HG03064 (cell line): ENCODE data around the gene ZNF200.
"Not testable (repeated sequence)": the region's sequence is repeated elsewhere in the genome, so short reads cannot be mapped to it uniquely, and the experiment has no call there.

Source experiments
- ATAC-seq: cut with Tn5 transposase; IDR thresholded peaks from one replicate; pipeline ENCODE4 v1.9.1; 2021; ENCODE audit warnings: low read depth; ENCODE audit not compliant: unreplicated experiment

ZNF200 gene, protein sequence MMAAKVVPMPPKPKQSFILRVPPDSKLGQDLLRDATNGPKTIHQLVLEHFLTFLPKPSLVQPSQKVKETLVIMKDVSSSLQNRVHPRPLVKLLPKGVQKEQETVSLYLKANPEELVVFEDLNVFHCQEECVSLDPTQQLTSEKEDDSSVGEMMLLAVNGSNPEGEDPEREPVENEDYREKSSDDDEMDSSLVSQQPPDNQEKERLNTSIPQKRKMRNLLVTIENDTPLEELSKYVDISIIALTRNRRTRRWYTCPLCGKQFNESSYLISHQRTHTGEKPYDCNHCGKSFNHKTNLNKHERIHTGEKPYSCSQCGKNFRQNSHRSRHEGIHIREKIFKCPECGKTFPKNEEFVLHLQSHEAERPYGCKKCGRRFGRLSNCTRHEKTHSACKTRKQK

DNA sequence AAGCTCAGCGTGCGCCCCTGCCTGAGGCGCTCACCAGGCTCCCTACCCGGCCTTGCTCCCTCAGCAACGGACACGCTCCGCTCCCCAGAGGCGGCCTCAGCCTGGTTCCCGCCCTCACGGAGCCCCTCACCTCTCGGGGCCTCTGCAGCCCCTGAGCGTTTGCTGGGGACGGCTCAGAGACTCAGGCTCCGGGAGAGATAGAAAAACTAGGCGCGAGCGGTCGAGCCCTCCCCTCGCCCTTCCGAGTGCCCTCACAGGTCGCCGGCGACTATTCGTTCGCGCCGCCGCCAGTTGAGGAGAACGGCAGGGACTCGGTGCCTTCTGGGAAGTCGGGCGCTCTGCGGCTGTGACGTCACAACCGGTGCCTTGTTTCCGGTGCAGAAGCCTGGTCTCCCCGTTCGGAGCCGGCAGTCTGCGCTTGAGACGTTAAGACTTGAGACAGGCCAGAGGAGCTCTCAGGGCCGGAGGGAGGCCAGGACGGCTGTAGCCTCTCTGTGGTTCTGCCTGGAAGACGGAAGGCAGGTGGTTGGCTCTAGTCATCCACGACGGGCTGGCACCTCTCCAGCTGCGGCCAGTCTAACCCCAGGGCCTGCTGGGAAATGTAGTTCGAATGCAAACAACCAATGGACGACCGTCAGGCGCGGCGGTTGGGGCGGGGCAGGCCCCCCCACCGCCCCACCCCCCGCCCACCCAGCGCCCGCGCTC, at the start of gene ZNF200:
ZNF200 (minus strand) TSS at position 302 of the 705 bp plus-strand sequence. CDS start 1,403 bp downstream, outside the sequence.
- peak; percentile 88 for ATAC-seq

DNA sequence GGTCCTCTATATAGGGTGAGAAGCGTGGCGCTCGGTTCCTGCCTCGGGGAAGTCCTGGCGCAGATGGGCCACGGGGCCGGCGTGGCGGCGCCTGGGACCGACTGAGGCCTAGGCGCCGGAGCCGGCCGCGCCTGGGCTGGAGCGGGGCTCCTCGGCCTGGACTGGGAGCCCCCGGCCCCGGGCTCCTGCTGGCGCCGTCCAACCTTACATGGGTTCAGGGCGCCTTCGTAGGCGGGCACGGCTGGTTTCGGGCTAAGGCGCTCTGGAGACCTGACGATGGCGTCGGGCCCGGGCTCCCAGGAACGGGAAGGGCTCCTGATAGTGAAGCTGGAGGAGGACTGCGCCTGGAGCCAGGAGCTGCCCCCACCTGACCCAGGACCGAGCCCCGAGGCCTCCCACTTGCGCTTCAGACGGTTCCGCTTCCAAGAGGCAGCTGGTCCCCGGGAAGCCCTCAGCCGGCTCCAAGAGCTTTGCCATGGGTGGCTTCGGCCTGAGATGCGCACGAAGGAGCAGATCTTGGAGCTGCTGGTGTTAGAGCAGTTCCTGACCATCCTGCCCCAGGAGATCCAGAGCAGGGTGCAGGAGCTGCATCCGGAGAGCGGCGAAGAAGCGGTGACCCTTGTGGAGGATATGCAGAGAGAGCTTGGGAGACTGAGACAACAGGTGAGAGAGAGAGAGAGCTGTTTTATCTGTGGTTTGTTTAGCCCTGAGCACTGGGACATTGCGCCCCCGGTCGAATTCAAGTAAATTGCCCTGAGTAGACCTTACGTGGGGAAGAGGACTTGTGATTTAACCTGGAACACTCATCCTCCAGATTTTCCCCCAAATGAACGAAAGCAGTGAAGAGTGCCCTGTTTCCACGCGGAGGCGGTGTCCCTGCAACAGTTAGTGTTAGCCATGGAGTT, 48.8 kb upstream of the ZNF200 start:
- peak; percentile 20 for ATAC-seq

DNA sequence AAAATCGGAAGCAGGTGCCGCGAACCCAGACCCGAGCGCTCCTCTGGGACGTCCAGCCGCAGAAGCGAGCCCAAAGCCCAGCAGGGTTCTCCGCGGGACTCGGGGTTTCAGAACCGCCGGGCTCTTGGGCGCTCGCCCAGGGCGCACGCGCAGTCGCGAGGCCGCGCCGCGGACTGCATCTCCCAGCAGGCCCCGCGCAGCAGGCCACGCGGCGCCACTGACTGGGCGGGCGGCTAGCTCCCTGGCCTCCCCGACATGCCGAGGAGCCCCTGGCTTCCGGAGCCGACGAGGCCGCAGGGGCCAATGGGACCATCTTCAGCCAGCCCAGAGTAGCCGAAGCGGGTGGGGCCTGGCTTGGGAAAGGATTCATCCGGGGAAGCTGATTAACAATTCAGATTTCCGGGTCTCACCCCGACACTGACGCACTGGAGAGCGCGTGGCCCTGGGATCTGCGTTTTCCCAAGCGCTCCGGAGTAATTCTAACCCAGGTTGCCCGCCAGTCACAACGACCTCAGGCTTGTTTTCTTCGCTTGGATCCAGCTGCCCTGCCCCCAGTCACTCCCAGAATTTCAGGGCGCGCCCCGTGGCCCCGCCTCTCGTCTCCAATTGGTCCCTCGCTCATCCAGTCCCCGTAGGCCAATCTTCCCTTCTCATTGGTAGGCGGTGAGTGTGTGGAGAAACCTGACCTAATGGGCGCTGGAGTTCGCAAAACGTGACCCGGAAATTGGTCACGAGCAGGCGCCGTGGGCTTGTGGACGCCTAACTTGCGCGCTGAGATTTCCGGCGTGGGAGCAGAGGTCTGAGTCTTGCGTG, 48.0 kb upstream of the ZNF200 start, which contains the start of gene ZNF263:
ZNF263 (plus strand) TSS at position 762 of the 813 bp plus-strand sequence. CDS start 328 bp downstream, outside the sequence.
- ATAC-seq, result peak; percentile 67

DNA sequence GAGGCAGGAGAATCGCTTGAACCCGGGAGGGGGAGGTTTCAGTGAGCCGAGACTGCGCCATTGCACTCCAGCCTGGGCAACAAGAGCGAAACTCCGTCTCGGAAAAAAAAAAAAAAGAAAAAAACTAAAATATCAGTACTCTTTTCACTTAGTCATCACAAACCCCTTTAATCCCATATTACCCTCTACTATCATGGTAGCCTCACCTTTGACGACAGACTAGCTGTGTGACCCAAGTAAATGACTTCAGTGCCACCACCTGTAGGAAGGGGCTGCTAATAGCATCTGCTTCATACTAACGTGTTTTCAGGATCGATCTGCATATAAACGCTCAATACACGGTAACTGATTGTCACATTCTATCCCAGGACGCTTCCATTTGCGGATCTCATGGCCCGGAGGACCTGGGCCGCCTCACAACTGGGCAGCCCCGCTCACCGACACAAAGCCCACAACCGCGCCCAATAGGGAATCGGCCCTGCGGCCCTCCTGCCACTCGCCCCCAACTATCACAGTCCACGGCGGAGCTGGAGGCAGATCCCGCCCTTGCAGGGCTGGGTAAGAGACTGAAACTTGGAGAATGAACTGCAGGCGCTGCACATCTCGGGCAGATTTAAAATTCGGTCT, 47.3 kb upstream of the ZNF200 start:
- ATAC-seq, result peak; percentile 12

DNA sequence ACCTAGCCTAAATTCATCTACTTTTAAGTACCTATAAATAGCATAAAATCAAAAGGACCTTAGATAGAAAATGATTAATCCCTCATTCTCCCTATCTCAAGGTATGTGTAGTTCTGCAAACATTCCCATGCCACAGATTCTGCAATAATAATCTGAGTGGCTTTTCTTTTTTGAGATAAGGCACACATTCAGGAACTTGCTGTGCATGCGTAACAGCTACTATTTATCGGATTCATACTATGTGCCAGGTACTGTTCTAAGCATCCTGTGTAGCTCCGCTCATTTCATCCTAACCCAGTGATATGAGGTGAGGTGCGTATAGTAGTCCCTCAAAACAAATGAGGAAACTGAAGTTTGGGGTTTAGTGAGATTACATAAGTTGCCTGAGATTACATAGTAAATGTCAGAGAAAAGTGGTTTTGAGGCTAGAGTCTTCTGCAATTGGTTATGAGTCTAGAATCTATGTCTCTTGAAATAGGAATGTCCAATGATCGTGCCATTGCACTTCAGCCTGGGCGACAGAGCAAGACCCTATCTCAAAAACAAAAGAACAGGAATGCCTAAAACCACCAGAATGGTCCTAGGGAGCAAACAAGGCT, 46.4 kb upstream of the ZNF200 start:
- ATAC-seq, result no peak

DNA sequence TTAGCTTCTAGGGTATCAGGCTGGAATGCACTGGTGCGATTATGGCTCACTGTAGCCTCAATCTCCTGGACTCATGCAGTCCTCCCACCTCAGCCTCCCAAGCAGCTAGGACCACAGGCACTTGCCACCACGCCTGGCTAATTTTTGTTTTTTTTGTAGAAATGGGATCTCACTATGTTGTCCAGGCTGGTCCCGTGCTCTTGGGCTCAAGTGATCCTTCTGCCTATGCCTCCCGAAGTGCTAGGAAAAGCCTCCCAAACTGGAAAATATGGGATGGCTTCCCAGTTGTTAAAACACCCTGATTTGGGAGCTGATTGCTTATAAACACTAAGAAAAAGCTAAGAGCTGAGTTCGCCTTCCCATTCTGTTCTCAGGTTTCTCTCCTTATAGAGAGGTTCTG, 41.7 kb upstream of the ZNF200 start:
- no peak for ATAC-seq

DNA sequence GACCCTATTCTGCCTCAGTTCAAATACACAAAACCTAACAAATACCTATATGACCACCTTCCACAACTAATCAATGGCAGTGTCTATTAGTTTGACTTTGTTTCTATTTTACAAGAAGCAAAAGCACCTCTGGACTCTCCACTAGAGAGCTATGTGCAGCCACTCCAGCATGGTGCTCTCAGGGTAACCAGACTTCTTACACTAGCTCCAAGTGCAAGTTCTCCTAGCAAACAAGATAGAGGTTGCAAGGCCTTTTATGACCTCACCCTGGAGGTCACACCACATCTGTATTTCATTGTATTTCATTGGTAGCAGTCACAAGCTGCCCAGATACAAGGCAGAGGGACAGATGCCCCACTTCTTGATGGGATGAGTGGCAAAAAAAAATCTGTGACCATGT, 40.0 kb upstream of the ZNF200 start:
- ATAC-seq, result no peak

DNA sequence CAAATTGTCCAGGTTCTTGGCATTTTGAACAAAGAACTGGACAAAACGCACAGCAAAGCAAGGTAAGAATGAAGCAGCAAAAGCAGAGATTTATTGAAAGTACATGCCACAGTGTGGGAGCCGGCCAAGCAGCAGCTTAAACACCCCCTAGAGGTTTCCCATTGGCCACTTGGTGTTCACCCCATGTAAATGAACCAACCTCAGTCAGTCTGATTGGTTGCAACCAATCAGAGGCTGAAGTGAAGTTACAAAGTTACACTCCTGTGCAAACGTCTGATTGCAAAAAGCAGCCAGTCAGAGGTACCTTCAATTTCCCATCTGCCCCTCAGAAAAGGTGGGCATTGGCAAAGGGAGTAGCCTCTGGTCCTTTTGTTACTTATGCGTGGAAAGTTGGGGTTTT, 39.5 kb upstream of the ZNF200 start:
- ATAC-seq, result no peak

DNA sequence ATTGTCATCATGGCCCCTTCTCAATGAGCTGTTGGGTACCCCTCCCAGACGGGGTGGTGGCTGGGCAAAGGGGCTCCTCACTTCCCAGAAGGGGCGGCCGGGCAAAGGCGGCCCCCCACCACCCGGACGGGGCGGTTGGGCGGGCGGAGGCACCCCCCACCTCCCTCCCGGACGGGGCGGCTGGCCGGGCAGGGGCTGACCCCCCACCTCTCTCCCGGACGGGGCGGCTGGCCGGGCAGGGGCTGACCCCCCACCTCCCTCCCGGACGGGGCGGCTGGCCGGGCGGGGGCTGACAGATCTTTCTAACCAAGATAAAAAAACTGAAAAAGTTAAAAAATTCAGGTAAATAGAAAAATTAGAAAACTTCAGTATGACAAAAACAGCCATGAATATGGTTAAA, 36.3 kb upstream of the ZNF200 start:
- not testable (repeated sequence) for ATAC-seq

DNA sequence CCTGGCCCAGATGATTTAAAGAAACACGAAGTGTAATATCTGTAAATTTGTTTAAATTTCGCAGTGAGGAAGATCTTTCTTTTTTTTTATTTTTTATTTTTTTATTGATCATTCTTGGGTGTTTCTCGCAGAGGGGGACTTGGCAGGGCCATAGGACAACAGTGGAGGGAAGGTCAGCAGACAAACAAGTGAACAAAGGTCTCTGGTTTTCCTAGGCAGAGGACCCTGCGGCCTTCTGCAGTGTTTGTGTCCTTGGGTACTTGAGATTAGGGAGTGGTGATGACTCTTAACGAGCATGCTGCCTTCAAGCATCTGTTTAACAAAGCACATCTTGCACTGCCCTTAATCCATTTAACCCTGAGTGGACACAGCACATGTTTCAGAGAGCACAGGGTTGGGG, 35.8 kb upstream of the ZNF200 start:
- not testable (repeated sequence) for ATAC-seq

DNA sequence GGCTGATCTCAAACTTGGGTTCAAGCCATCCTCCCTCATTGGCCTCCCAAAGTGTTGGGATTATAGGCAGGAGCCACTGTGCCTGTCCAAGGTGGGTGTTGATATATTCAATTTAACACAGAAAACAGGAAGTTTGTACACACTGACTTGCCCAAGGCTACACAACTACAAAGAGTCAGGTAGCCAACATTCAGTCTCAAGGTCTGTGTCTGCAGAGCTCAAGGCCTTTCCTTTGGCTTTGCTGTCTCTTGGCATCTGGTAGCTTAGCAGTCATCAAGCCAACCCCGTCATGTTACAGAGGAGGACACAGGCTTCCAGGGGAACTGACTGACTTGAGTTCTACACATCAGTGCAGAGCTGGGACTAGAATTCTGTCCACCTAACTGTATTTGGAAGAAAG, 33.3 kb upstream of the ZNF200 start:
- no peak for ATAC-seq

DNA sequence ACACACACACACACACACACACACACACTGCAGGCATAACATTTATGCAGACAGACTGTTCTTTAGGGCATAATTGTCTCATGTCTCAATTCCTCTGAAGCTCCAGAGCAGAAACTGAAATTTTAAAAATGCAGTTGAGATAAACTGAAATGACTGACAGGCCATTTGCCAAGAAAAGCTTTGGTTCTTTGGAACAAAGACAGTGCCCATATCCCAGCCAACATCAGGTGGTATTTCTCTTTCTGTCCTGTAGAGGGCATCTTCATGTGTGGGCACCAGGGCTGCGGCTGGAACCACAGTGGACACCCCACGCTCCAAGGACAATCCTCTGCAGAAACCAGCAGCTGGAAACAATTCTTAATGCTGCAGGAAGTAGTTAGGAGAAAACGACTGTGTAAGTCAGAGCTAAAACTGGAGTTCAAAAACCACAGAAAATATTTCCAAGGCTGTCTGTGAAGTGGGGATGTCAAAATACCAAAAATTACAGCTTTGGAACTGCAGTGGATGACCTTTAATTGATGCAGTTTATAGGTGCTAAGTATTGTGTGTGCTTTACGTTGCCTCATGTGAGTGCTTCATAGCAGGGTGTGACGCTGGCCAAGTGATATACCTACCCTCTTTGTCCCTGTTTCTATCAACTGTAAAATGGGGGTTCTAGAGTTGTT, 32.0 kb upstream of the ZNF200 start:
- ATAC-seq, result no peak

DNA sequence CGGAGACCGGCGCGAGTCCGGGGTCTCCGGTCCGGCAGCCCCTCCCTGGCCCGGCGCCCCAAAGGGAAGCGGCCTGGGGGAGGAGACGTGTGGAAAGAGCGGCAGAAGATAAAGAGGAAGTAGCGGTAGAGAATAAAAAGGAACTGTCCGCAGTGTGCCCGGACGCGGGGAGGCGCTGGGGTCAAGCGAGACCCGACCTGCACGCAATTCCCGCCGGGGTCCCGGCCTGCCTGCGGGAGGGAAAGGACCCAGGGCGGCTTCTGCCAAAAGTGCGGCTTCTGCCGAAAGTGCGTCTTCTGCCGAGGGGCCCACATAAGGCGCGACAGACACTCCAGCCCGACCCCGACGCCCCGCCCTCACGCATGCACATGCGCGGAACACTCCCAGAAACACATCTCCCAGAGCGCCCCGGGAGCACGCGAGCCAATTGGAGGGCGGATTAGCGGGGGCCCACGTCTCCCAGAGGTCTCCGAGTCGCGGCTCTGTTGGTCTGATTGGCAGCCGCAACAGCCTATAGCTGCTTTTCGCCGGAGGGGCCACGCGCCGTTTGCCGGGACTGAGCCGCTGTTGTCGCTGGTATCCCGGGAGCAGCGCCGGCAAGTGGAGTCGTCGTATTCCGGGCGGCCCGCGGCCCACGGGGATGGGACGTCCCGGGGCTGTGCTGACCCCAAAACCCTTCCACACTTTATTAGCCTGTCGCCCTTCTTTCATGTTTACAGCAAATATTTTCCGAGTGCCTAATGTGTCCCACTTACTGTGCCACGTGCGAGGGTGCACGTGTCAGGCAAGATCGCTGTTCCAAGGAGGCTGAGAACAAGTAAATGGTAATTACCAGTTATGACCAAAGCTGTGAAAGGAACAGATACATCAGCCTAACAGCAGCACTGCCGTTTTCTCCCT, 29.4 kb upstream of the ZNF200 start:
- ATAC-seq, result peak; percentile 86

DNA sequence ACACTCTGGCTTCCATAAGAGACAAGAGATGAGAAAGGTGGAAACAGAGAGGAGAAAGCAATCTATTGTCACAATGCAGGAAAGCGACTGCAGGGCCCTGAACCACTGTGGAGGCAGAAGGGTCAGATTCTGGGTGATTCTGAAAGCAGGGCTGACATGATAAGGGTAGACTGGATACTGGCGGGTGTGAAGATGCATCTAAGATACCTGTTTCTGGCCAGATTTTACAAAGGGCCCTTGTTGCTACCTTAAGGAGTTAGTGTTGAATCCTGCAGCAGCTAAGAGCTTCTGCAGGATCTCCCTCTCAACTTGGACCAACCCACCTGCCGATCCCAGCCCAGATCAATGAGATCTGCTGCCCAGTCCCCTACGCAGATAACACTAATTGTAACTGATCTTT, 27.6 kb upstream of the ZNF200 start:
- ATAC-seq, result no peak

DNA sequence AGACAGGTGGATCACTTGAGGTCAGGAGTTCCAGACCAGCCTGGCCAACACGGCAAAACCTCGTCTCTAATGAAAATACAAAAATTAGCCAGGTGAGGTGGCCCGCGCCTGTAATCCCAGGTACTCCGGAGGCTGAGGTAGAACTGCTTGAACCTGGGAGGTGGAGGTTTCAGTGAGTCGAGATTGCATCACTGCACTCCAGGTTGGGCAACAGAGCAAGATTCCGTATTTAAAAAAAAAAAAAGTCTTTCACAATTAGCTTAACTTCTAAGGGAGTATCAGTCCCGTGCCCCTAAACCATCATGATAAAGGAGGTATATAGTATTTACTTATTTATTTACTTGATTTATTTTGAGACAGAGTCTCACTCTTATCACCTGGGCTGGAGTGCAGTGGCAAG, 24.9 kb upstream of the ZNF200 start:
- ATAC-seq, result no peak

DNA sequence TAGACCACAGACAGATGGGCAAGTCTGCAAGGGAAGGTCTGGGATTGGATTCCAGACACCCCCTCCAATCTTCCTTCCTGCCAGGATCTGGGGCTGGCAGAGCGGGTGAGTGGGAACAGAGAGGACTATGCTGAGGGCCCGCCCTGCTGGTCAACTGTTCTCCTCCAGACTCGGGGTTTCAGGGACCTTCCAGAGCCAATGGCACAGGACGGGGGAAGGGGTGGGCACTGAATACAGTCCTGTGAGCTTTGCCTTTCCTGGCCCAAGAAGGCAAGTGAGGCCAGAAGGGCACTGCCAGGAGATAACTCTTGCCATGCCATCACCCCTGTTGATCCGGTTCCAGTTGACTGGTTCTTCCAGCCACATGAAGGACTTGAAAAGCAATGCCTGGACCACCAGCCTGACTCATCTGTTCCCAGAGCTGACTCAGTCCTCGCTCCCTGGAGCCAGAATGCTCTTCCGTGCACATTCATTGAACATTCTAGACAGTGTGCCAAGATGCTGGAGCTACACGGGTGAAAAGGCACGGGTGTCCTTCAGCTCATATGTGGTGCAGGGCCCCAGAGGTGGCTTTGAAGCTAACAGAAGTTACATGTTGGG, 22.0 kb upstream of the ZNF200 start:
- ATAC-seq, result no peak

DNA sequence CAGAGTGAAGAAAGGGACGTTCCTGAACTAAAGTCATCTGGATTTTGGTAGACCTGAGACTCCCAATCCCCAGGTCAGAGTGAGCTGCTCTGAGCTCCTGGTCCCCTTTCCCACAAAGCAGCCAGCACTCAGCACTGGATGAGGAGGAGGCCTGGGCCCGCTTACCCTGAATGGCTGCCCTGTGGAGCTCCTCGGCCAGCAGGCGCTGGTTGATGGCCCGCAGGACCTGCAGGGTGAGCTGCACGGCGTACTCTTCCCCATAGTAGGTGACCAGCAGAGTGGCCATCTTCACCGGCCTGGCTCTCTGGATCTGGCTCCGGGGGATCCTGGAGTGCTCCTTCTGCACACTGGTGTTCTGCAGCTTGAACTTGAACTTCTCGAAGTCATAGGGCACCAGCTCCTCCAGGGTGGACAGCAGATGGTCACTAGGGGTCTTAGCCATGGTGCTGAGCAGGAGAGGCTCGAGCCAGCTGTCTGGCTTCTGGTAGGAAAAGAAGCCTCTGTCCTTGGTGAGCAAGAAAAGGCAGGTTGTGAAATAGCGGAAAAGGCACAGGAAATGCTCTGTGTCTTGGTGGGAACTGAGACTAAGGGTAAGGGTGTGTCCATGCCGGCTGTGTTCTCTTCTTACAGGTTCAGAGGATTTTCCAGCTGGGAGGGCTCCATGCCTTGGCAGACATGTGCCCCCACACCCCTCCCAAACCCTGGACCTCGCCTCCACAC, 21.3 kb upstream of the ZNF200 start, which contains the start of gene MEFV:
MEFV (minus strand) TSS at position 488 of the 720 bp plus-strand sequence; CDS start at position 442, 46 bp downstream.
- ATAC-seq, result no peak
